Stimulated activated effector memory CD8-positive, alpha-beta T cell treated with anti-CD3 and anti-CD28 coated beads, Interleukin-12 subunit alpha, Interleukin-12 subunit beta, amount 100 ng/mL, for 72 hours (primary cell): ENCODE data around the gene CTNND2.

ENCODE experiments used
- ATAC-seq: fragments of 150-1000 bp; cut with Tn5 transposase; 2 replicates; pipeline ENCODE4 v1.10.0; 2021
- DNase-seq, 2 donors: peaks; one replicate each; pipeline ENCODE4 v3.0.0; 2021 to 2022; ENCODE audit warnings: low spot score in 2 of 2
- H3K27ac Mint-ChIP-seq: one replicate; pipeline ENCODE4 v1.8.0; 2022; ENCODE audit warnings: mild to moderate bottlenecking, mixed read lengths
- H3K36me3 Mint-ChIP-seq: one replicate; pipeline ENCODE4 v1.8.0; 2022; ENCODE audit warnings: mild to moderate bottlenecking, mixed read lengths
- H3K4me1 Mint-ChIP-seq: one replicate; pipeline ENCODE4 v1.8.0; 2022; ENCODE audit warnings: mixed read lengths
- H3K4me3 Mint-ChIP-seq: one replicate; pipeline ENCODE4 v1.8.0; 2022; ENCODE audit warnings: mild to moderate bottlenecking, mixed read lengths
- H3K9me3 Mint-ChIP-seq: one replicate; pipeline ENCODE4 v1.8.0; 2022; ENCODE audit warnings: mixed read lengths

CTNND2 gene

GRCh38 chr5:11815916-11816315 is 88.3 kb downstream of the CTNND2 start:
- no peak overlapping the region for H3K27ac Mint-ChIP-seq
- DNase-seq (no peak), ATAC-seq (peak; percentile 24)
- H3K4me3 Mint-ChIP-seq, result no peak overlapping the region
- H3K36me3 Mint-ChIP-seq, result no peaks in the 10 kb centered on the region
- peaks cover 4% of the 10 kb centered on the region for H3K9me3 Mint-ChIP-seq
- no peaks in the 10 kb centered on the region for H3K4me1 Mint-ChIP-seq

GRCh38 chr5:11815481-11815880 is 88.8 kb downstream of the CTNND2 start:
- H3K9me3 Mint-ChIP-seq, result peaks cover 4% of the 10 kb centered on the region
- H3K36me3 Mint-ChIP-seq, result no peaks in the 10 kb centered on the region
- H3K4me1 Mint-ChIP-seq, result no peaks in the 10 kb centered on the region
- H3K4me3 Mint-ChIP-seq, result no peak overlapping the region
- ATAC-seq (no peak), DNase-seq (no peak)
- no peak overlapping the region for H3K27ac Mint-ChIP-seq

- no peaks in the 10 kb centered on the region for H3K36me3 Mint-ChIP-seq
- H3K27ac Mint-ChIP-seq, result no peak overlapping the region
- H3K4me1 Mint-ChIP-seq, result no peaks in the 10 kb centered on the region
- no peak overlapping the region for H3K4me3 Mint-ChIP-seq
- no peak for DNase-seq
- ATAC-seq, result no peak
- H3K9me3 Mint-ChIP-seq, result peaks cover 7% of the 10 kb centered on the region
Measured at GRCh38 chr5:11814373-11814772, 89.9 kb downstream of the CTNND2 start.

GRCh38 chr5:11809407-11809806 is 94.8 kb downstream of the CTNND2 start:
- peaks cover 8% of the 10 kb centered on the region for H3K9me3 Mint-ChIP-seq
- H3K4me1 Mint-ChIP-seq, result no peaks in the 10 kb centered on the region
- DNase-seq (no peak), ATAC-seq (no peak)
- H3K4me3 Mint-ChIP-seq, result no peak overlapping the region
- H3K36me3 Mint-ChIP-seq, result no peaks in the 10 kb centered on the region
- H3K27ac Mint-ChIP-seq, result no peak overlapping the region

- Mint-ChIP-seq H3K4me1 (no peaks in the 10 kb centered on the region), H3K36me3 (no peaks in the 10 kb centered on the region), H3K9me3 (peaks cover 4% of the 10 kb centered on the region), H3K27ac (no peak overlapping the region), H3K4me3 (no peak overlapping the region)
- DNase-seq (no peak), ATAC-seq (no peak)
Measured at GRCh38 chr5:11803436-11803835, 100.8 kb downstream of the CTNND2 start.

- DNase-seq, result no peak
- no peak for ATAC-seq
Measured at GRCh38 chr5:11801061-11801460, 103.2 kb downstream of the CTNND2 start.

GRCh38 chr5:11797132-11797531 is 107.1 kb downstream of the CTNND2 start:
- H3K4me1 Mint-ChIP-seq, result no peaks in the 10 kb centered on the region
- no peak overlapping the region for H3K27ac Mint-ChIP-seq
- DNase-seq (no peak), ATAC-seq (no peak)
- H3K4me3 Mint-ChIP-seq, result no peak overlapping the region
- H3K9me3 Mint-ChIP-seq, result peaks cover 8% of the 10 kb centered on the region
- H3K36me3 Mint-ChIP-seq, result no peaks in the 10 kb centered on the region

More at GRCh38 chr5:11801061-11801460, 103.2 kb downstream of the CTNND2 start:
- no peaks in the 10 kb centered on the region for H3K36me3 Mint-ChIP-seq
- H3K4me3 Mint-ChIP-seq, result no peak overlapping the region
- H3K9me3 Mint-ChIP-seq, result peaks cover 3% of the 10 kb centered on the region
- H3K27ac Mint-ChIP-seq, result no peak overlapping the region
- no peaks in the 10 kb centered on the region for H3K4me1 Mint-ChIP-seq

GRCh38 chr5:11793396-11793795 is 110.8 kb downstream of the CTNND2 start:
- Mint-ChIP-seq H3K36me3 (no peaks in the 10 kb centered on the region), H3K27ac (no peak overlapping the region), H3K4me3 (no peak overlapping the region), H3K9me3 (peaks cover 12% of the 10 kb centered on the region), H3K4me1 (no peaks in the 10 kb centered on the region)
- ATAC-seq, result no peak
- DNase-seq, result no peak

- H3K27ac Mint-ChIP-seq, result no peak overlapping the region
- H3K36me3 Mint-ChIP-seq, result no peaks in the 10 kb centered on the region
- peaks cover 12% of the 10 kb centered on the region for H3K9me3 Mint-ChIP-seq
- DNase-seq (no peak), ATAC-seq (no peak)
- H3K4me1 Mint-ChIP-seq, result no peaks in the 10 kb centered on the region
- no peak overlapping the region for H3K4me3 Mint-ChIP-seq
Measured at GRCh38 chr5:11792621-11793020, 111.6 kb downstream of the CTNND2 start.

GRCh38 chr5:11791792-11792191 is 112.5 kb downstream of the CTNND2 start:
- Mint-ChIP-seq H3K4me3 (no peak overlapping the region), H3K36me3 (no peaks in the 10 kb centered on the region), H3K9me3 (peaks cover 12% of the 10 kb centered on the region), H3K4me1 (no peaks in the 10 kb centered on the region), H3K27ac (no peak overlapping the region)
- no peak for ATAC-seq
- DNase-seq, result no peak

GRCh38 chr5:11790201-11790600 is 114.0 kb downstream of the CTNND2 start:
- ATAC-seq, result no peak
- Mint-ChIP-seq H3K27ac (no peak overlapping the region), H3K4me1 (no peaks in the 10 kb centered on the region), H3K4me3 (no peak overlapping the region), H3K9me3 (peaks cover 10% of the 10 kb centered on the region), H3K36me3 (no peaks in the 10 kb centered on the region)
- DNase-seq, result no peak

- no peak for DNase-seq
- no peak for ATAC-seq
- no peak overlapping the region for H3K4me3 Mint-ChIP-seq
- peaks cover 16% of the 10 kb centered on the region for H3K9me3 Mint-ChIP-seq
- H3K4me1 Mint-ChIP-seq, result no peaks in the 10 kb centered on the region
- H3K27ac Mint-ChIP-seq, result no peak overlapping the region
- H3K36me3 Mint-ChIP-seq, result no peaks in the 10 kb centered on the region
Measured at GRCh38 chr5:11785771-11786352, 118.4 kb downstream of the CTNND2 start.

- H3K27ac Mint-ChIP-seq, result no peak overlapping the region
Measured at GRCh38 chr5:11780641-11781345, 123.5 kb downstream of the CTNND2 start.

GRCh38 chr5:11777096-11777495 is 127.2 kb downstream of the CTNND2 start:
- Mint-ChIP-seq H3K27ac (no peak overlapping the region), H3K9me3 (peaks cover 11% of the 10 kb centered on the region), H3K4me1 (no peaks in the 10 kb centered on the region), H3K4me3 (no peak overlapping the region), H3K36me3 (no peaks in the 10 kb centered on the region)
- ATAC-seq (no peak), DNase-seq (no peak)

More at GRCh38 chr5:11780641-11781345, 123.5 kb downstream of the CTNND2 start:
- no peak for ATAC-seq
- DNase-seq, result no peak
- no peaks in the 10 kb centered on the region for H3K36me3 Mint-ChIP-seq
- H3K4me1 Mint-ChIP-seq, result no peaks in the 10 kb centered on the region
- H3K4me3 Mint-ChIP-seq, result no peak overlapping the region
- peaks cover 13% of the 10 kb centered on the region for H3K9me3 Mint-ChIP-seq

GRCh38 chr5:11770310-11770709 is 133.9 kb downstream of the CTNND2 start:
- no peak for ATAC-seq
- Mint-ChIP-seq H3K27ac (no peak overlapping the region), H3K4me3 (no peak overlapping the region), H3K36me3 (no peaks in the 10 kb centered on the region), H3K9me3 (peaks cover 7% of the 10 kb centered on the region), H3K4me1 (no peaks in the 10 kb centered on the region)
- no peak for DNase-seq

- peaks cover 13% of the 10 kb centered on the region for H3K9me3 Mint-ChIP-seq
- no peak overlapping the region for H3K27ac Mint-ChIP-seq
- DNase-seq (no peak), ATAC-seq (no peak)
- H3K36me3 Mint-ChIP-seq, result no peaks in the 10 kb centered on the region
- no peak overlapping the region for H3K4me3 Mint-ChIP-seq
- no peaks in the 10 kb centered on the region for H3K4me1 Mint-ChIP-seq
Measured at GRCh38 chr5:11760934-11761603, 143.2 kb downstream of the CTNND2 start.
